Stimulated activated CD4-positive, alpha-beta T cell treated with anti-CD3 and anti-CD28 coated beads, Interleukin-1b, Interleukin-23, amount 100 ng/mL, for 1 hour (primary cell): ENCODE measurements around the gene PGAP1.

Experiments used
- DNase-seq, 2 donors: peaks; one replicate each; pipeline ENCODE4 v3.0.0-alpha.2; 2020; ENCODE audit warnings: low read depth in 2 of 2

The PGAP1 gene

GRCh38 chr2:196891136-196891535 lies 35.4 kb downstream of the PGAP1 start:
- no peak for DNase-seq

GRCh38 chr2:196887431-196887830 lies 39.1 kb downstream of the PGAP1 start:
- DNase-seq: no peak

GRCh38 chr2:196884368-196884767 lies 42.1 kb downstream of the PGAP1 start:
- no peak for DNase-seq

- DNase-seq: no peak
Observed at GRCh38 chr2:196876364-196876763, 50.1 kb downstream of the PGAP1 start.

GRCh38 chr2:196875414-196875813 lies 51.1 kb downstream of the PGAP1 start:
- DNase-seq: no peak

GRCh38 chr2:196873511-196873910 lies 53.0 kb downstream of the PGAP1 start:
- DNase-seq: no peak

- no peak for DNase-seq
Observed at GRCh38 chr2:196854629-196855028, 71.9 kb downstream of the PGAP1 start.

GRCh38 chr2:196853301-196854087 lies 73.0 kb downstream of the PGAP1 start:
- no peak for DNase-seq

- DNase-seq: no peak
Observed at GRCh38 chr2:196851088-196851487, 75.4 kb downstream of the PGAP1 start.

- DNase-seq: no peak
Observed at GRCh38 chr2:196849895-196850294, 76.6 kb downstream of the PGAP1 start.

- no peak for DNase-seq
Observed at GRCh38 chr2:196846295-196846694, 80.2 kb downstream of the PGAP1 start.

- no peak for DNase-seq
Observed at GRCh38 chr2:196845371-196845770, 81.1 kb downstream of the PGAP1 start.

- DNase-seq: no peak
Observed at GRCh38 chr2:196840171-196840570, 86.3 kb downstream of the PGAP1 start.

GRCh38 chr2:196839574-196839973 lies 86.9 kb downstream of the PGAP1 start:
- no peak for DNase-seq

- no peak for DNase-seq
Observed at GRCh38 chr2:196836440-196836839, 90.1 kb downstream of the PGAP1 start.

- DNase-seq: no peak
Observed at GRCh38 chr2:196830701-196831100, 95.8 kb downstream of the PGAP1 start.

GRCh38 chr2:196827356-196827755 lies 99.2 kb downstream of the PGAP1 start:
- no peak for DNase-seq

- no peak for DNase-seq
Observed at GRCh38 chr2:196823750-196824522, 102.6 kb downstream of the PGAP1 start.

GRCh38 chr2:196821195-196821594 lies 105.3 kb downstream of the PGAP1 start:
- no peak for DNase-seq

GRCh38 chr2:196809260-196809659 lies 117.2 kb downstream of the PGAP1 start, which contains the start of gene C2orf66:
C2orf66 (minus strand) TSS chr2:196809355; CDS start chr2:196809336, 19 bp downstream.
- DNase-seq: no peak

- DNase-seq: no peak
Observed at GRCh38 chr2:196808083-196808665, 118.3 kb downstream of the PGAP1 start.

GRCh38 chr2:196804381-196804780 lies 122.1 kb downstream of the PGAP1 start:
- DNase-seq: no peak

- DNase-seq: no peak
Observed at GRCh38 chr2:196802401-196802800, 124.1 kb downstream of the PGAP1 start.
